Loucy (cell line): ENCODE data around the gene PLS1.

ENCODE experiments used
- H2AFZ ChIP-seq: fragments of 200-600 bp; sonication (generic); 2 replicates; pipeline ENCODE4 v1.6.0; 2016; ENCODE audit warnings: antibody characterized with exemption, mild to moderate bottlenecking, low read length, moderate library complexity
- H3F3A ChIP-seq: fragments of 200-600 bp; 2 replicates; pipeline ENCODE4 v1.6.0; 2016; ENCODE audit warnings: antibody characterized with exemption, low read depth, mild to moderate bottlenecking
- H3K27me3 ChIP-seq: fragments of 200-600 bp; sonication (generic); 2 replicates; pipeline ENCODE4 v1.6.1; 2014; ENCODE audit warnings: low read length, mild to moderate bottlenecking; ENCODE audit not compliant: insufficient read depth, poor library complexity, severe bottlenecking
- H3K36me3 ChIP-seq: fragments of 200-600 bp; sonication (generic); 2 replicates; pipeline ENCODE4 v1.6.1; 2016; ENCODE audit warnings: low read length; ENCODE audit not compliant: insufficient read depth
- H3K4me1 ChIP-seq: fragments of 200-600 bp; sonication (generic); 2 replicates; pipeline ENCODE4 v1.5.1; 2014; ENCODE audit warnings: low read length, mild to moderate bottlenecking; ENCODE audit not compliant: insufficient read depth, poor library complexity, severe bottlenecking
- H3K4me2 ChIP-seq: fragments of 200-600 bp; sonication (generic); 2 replicates; pipeline ENCODE4 v1.6.0; 2014; ENCODE audit warnings: antibody characterized with exemption, low read length, low read depth, mild to moderate bottlenecking; ENCODE audit not compliant: poor library complexity, severe bottlenecking
- H3K4me3 ChIP-seq: fragments of 200-600 bp; sonication (generic); 2 replicates; pipeline ENCODE4 v1.5.1; 2014; ENCODE audit warnings: low read length, mild to moderate bottlenecking, mixed read lengths; ENCODE audit not compliant: poor library complexity, severe bottlenecking
- H3K79me2 ChIP-seq: fragments of 200-600 bp; sonication (generic); 2 replicates; pipeline ENCODE4 v1.6.1; 2014; ENCODE audit warnings: low read length; ENCODE audit not compliant: insufficient read depth
- H3K9ac ChIP-seq: fragments of 200-600 bp; sonication (generic); 2 replicates; pipeline ENCODE4 v1.6.0; 2014; ENCODE audit warnings: mild to moderate bottlenecking, low read depth, low read length, moderate library complexity; ENCODE audit not compliant: poor library complexity, severe bottlenecking
- H3K9me2 ChIP-seq: fragments of 200-600 bp; sonication (generic); replicated peaks from 2 replicates; pipeline ENCODE4 v1.6.1; 2016; ENCODE audit warnings: low read depth, low read length, mixed read lengths
- H3K9me3 ChIP-seq: fragments of 200-600 bp; sonication (generic); 2 replicates; pipeline ENCODE4 v1.6.1; 2014; ENCODE audit warnings: mild to moderate bottlenecking, antibody characterized with exemption, low read length, low read depth; ENCODE audit not compliant: insufficient read depth
- H4K20me1 ChIP-seq: fragments of 200-600 bp; sonication (generic); 2 replicates; pipeline ENCODE4 v1.6.0; 2014; ENCODE audit warnings: antibody characterized with exemption, low read length, mild to moderate bottlenecking; ENCODE audit not compliant: insufficient read depth, poor library complexity, severe bottlenecking
- CTCF ChIP-seq: fragments of 200-600 bp; sonication (generic); conservative IDR thresholded peaks from 2 replicates; pipeline ENCODE4 v1.5.1; 2014; ENCODE audit warnings: mild to moderate bottlenecking, antibody characterized with exemption, low read length
- EZH2phosphoT487 ChIP-seq: fragments of 200-600 bp; IDR thresholded peaks from 2 replicates; pipeline ENCODE4 v1.6.1; 2018; ENCODE audit warnings: antibody characterized with exemption, mild to moderate bottlenecking, moderate library complexity, borderline replicate concordance

PLS1 gene

GRCh38 chr3:142624341-142625152, 28.4 kb downstream of the PLS1 start:
- TF ChIP-seq CTCF (no peak), EZH2phosphoT487 (no peak)
- Histone ChIP-seq H3K4me1 (no peaks in the 10 kb centered on the region), H3K9me2 (no peaks in the 10 kb centered on the region), H3K27me3 (no peaks in the 10 kb centered on the region), H3K36me3 (no peaks in the 10 kb centered on the region), H3K79me2 (no peaks in the 10 kb centered on the region), H3K4me2 (no peak overlapping the region), H3K9me3 (no peaks in the 10 kb centered on the region), H2AFZ (no peak overlapping the region), H4K20me1 (no peaks in the 10 kb centered on the region), H3K4me3 (no peak overlapping the region), H3F3A (no peaks in the 10 kb centered on the region), H3K9ac (no peak overlapping the region)

- TF ChIP-seq CTCF: no peak
- no peak for TF ChIP-seq EZH2phosphoT487
Observed at GRCh38 chr3:142625153-142625440, 28.9 kb downstream of the PLS1 start.

GRCh38 chr3:142626971-142627370, 30.8 kb downstream of the PLS1 start:
- Histone ChIP-seq H3K4me1 (no peaks in the 10 kb centered on the region), H3K9ac (no peak overlapping the region), H3K27me3 (no peaks in the 10 kb centered on the region), H3K79me2 (no peaks in the 10 kb centered on the region), H3F3A (no peaks in the 10 kb centered on the region), H3K4me2 (no peak overlapping the region), H3K9me2 (no peaks in the 10 kb centered on the region), H3K9me3 (no peaks in the 10 kb centered on the region), H3K4me3 (no peak overlapping the region), H2AFZ (no peak overlapping the region), H3K36me3 (no peaks in the 10 kb centered on the region), H4K20me1 (no peaks in the 10 kb centered on the region)
- TF ChIP-seq EZH2phosphoT487: no peak
- TF ChIP-seq CTCF: no peak

More at GRCh38 chr3:142625153-142625440, 28.9 kb downstream of the PLS1 start:
- Histone ChIP-seq H3K9me2 (no peaks in the 10 kb centered on the region), H3K4me1 (no peaks in the 10 kb centered on the region), H3F3A (no peaks in the 10 kb centered on the region), H3K79me2 (no peaks in the 10 kb centered on the region), H4K20me1 (no peaks in the 10 kb centered on the region), H3K9me3 (no peaks in the 10 kb centered on the region), H2AFZ (no peak overlapping the region), H3K36me3 (no peaks in the 10 kb centered on the region), H3K4me3 (no peak overlapping the region), H3K27me3 (no peaks in the 10 kb centered on the region), H3K9ac (no peak overlapping the region), H3K4me2 (no peak overlapping the region)
